ENCODE data around the gene PRSS56.

Gene PRSS56

GRCh38 chr2:232497348-232497747 is 22.8 kb upstream of the PRSS56 start:
- peaks cover 59% of the 10 kb centered on the region for H3K27me3 ChIP-seq
- H3K4me3 ChIP-seq (ENCODE audit: low read depth in 1 of 2, low read length in 1 of 2) = no peak overlapping the region
- no peaks in the 10 kb centered on the region for H3K9me3 ChIP-seq
- TF ChIP-seq CTCF (IDR thresholded peaks at IDR 0.05) = no peak
- no peak overlapping the region for H3K27ac ChIP-seq
- no peaks in the 10 kb centered on the region for H3K4me1 ChIP-seq (ENCODE audit: control insufficient read depth in 1 of 2, insufficient read depth in 1 of 2, low read depth in 1 of 2, low read length in 1 of 2)
- H3K36me3 ChIP-seq = no peaks in the 10 kb centered on the region

GRCh38 chr2:232498452-232498851 is 21.7 kb upstream of the PRSS56 start:
- Histone ChIP-seq H3K27me3 (peaks cover 70% of the 10 kb centered on the region), H3K4me1 (ENCODE audit: control insufficient read depth in 1 of 2, insufficient read depth in 1 of 2, low read depth in 1 of 2, low read length in 1 of 2) (no peaks in the 10 kb centered on the region), H3K36me3 (no peaks in the 10 kb centered on the region), H3K27ac (no peak overlapping the region), H3K4me3 (ENCODE audit: low read depth in 1 of 2, low read length in 1 of 2) (no peak overlapping the region), H3K9me3 (no peaks in the 10 kb centered on the region)
- no peak for TF ChIP-seq CTCF (IDR thresholded peaks at IDR 0.05)

- Histone ChIP-seq H3K27ac (no peak overlapping the region), H3K36me3 (no peaks in the 10 kb centered on the region), H3K4me1 (ENCODE audit: control insufficient read depth in 1 of 2, insufficient read depth in 1 of 2, low read depth in 1 of 2, low read length in 1 of 2) (no peaks in the 10 kb centered on the region), H3K9me3 (no peaks in the 10 kb centered on the region), H3K4me3 (ENCODE audit: low read depth in 1 of 2, low read length in 1 of 2) (no peak overlapping the region), H3K27me3 (peaks cover 88% of the 10 kb centered on the region)
- no peak for TF ChIP-seq CTCF (IDR thresholded peaks at IDR 0.05)
Observed at GRCh38 chr2:232501331-232501771, 18.8 kb upstream of the PRSS56 start.

GRCh38 chr2:232501794-232502390 is 18.3 kb upstream of the PRSS56 start:
- no peaks in the 10 kb centered on the region for H3K4me1 ChIP-seq (ENCODE audit: control insufficient read depth in 1 of 2, insufficient read depth in 1 of 2, low read depth in 1 of 2, low read length in 1 of 2)
- H3K27me3 ChIP-seq = peaks cover 93% of the 10 kb centered on the region

GRCh38 chr2:232502511-232502910 is 17.7 kb upstream of the PRSS56 start:
- no peak overlapping the region for H3K4me3 ChIP-seq (ENCODE audit: low read depth in 1 of 2, low read length in 1 of 2)
- H3K27me3 ChIP-seq = peaks cover 97% of the 10 kb centered on the region
- no peaks in the 10 kb centered on the region for H3K9me3 ChIP-seq
- no peaks in the 10 kb centered on the region for H3K36me3 ChIP-seq
- TF ChIP-seq CTCF (IDR thresholded peaks at IDR 0.05) = no peak
- H3K4me1 ChIP-seq (ENCODE audit: control insufficient read depth in 1 of 2, insufficient read depth in 1 of 2, low read depth in 1 of 2, low read length in 1 of 2) = no peaks in the 10 kb centered on the region
- no peak overlapping the region for H3K27ac ChIP-seq

More at GRCh38 chr2:232501794-232502390, 18.3 kb upstream of the PRSS56 start:
- Histone ChIP-seq H3K4me3 (ENCODE audit: low read depth in 1 of 2, low read length in 1 of 2) (no peak overlapping the region), H3K36me3 (no peaks in the 10 kb centered on the region), H3K9me3 (no peaks in the 10 kb centered on the region), H3K27ac (no peak overlapping the region)
- no peak for TF ChIP-seq CTCF (IDR thresholded peaks at IDR 0.05)
